Adrenal gland (tissue), 5 donors: ENCODE data around the gene DPEP3.

Source experiments
- CTCF ChIP-seq, 6 experiments: fragments of 450-650 bp in 4 of 6; fragments of 200-600 bp in 2 of 6; sonication (generic) in 1 of 6; IDR thresholded peaks; 1 replicate in 5 of 6; 2 replicates in 1 of 6; pipeline versions ENCODE4 v1.5.1 to v1.8.0; 2016 to 2021; ENCODE audit warnings: antibody characterized with exemption in 6 of 6, mild to moderate bottlenecking in 2 of 6, moderate library complexity in 1 of 6
- POLR2A ChIP-seq, 2 donors: fragments of 450-650 bp; IDR thresholded peaks; one replicate each; pipeline ENCODE4 v1.6.1; 2017; ENCODE audit warnings: antibody characterized with exemption in 2 of 2, mild to moderate bottlenecking in 2 of 2, moderate library complexity in 1 of 2
- donor health status: DM: no; HTN: no; CAD: no.

GRCh38 chr16:67969254-67970039, 10.9 kb downstream of the DPEP3 start:
- TF ChIP-seq POLR2A (IDR thresholded peaks at IDR 0.05): no peak
- TF ChIP-seq CTCF (IDR thresholded peaks at IDR 0.05): no peak
